GM18507 (cell line): ENCODE results near the gene NCKAP1.
A peak's percentile ranks its signal among the peaks of the same experiment; 100 is the strongest.
"Not testable (repeated sequence)": the region's sequence is repeated elsewhere in the genome, so short reads cannot be mapped to it uniquely, and the experiment has no call there.

ENCODE experiments used
- DNase-seq: peaks from one replicate; pipeline ENCODE4 v3.0.0; 2011; ENCODE audit warnings: low read depth; ENCODE audit not compliant: insufficient read length; ENCODE audit errors: extremely low spot score
- FAIRE-seq: peaks from 2 replicates; lab custom pipeline; 2011; peaks lifted over from hg19 to GRCh38; lab: Jason Lieb, UNC

NCKAP1 gene

GRCh38 chr2:183043580-183043979 lies 5.3 kb upstream of the NCKAP1 start:
- DNase-seq, FAIRE-seq: not testable (repeated sequence)

GRCh38 chr2:183040604-183041003 lies 2.3 kb upstream of the NCKAP1 start:
- FAIRE-seq, result no peak
- no peak for DNase-seq

- DNase-seq (no peak), FAIRE-seq (no peak)
Observed at GRCh38 chr2:183037553-183038340, 510 bp downstream of the NCKAP1 start.

- DNase-seq, result no peak
- no peak for FAIRE-seq
Observed at GRCh38 chr2:183037074-183037552, 1.1 kb downstream of the NCKAP1 start.

GRCh38 chr2:183035954-183036669 lies 2.1 kb downstream of the NCKAP1 start:
- FAIRE-seq, result peak; percentile 68
- DNase-seq, result no peak

GRCh38 chr2:183035298-183035953 lies 2.8 kb downstream of the NCKAP1 start:
- no peak for FAIRE-seq
- no peak for DNase-seq

GRCh38 chr2:183034806-183035205 lies 3.5 kb downstream of the NCKAP1 start:
- DNase-seq, result no peak
- FAIRE-seq, result no peak

- FAIRE-seq (no peak), DNase-seq (no peak)
Observed at GRCh38 chr2:183033951-183034350, 4.3 kb downstream of the NCKAP1 start.

- DNase-seq, result no peak
- FAIRE-seq, result no peak
Observed at GRCh38 chr2:183031911-183032794, 6.1 kb downstream of the NCKAP1 start.

GRCh38 chr2:183029219-183029618 lies 9.0 kb downstream of the NCKAP1 start:
- no peak for DNase-seq
- FAIRE-seq, result no peak

GRCh38 chr2:183028108-183028507 lies 10.1 kb downstream of the NCKAP1 start:
- DNase-seq, result no peak
- FAIRE-seq, result no peak

- FAIRE-seq, result no peak
- no peak for DNase-seq
Observed at GRCh38 chr2:183027443-183027842, 10.8 kb downstream of the NCKAP1 start.

GRCh38 chr2:183026424-183026823 lies 11.8 kb downstream of the NCKAP1 start:
- DNase-seq (no peak), FAIRE-seq (no peak)

GRCh38 chr2:183025993-183026392 lies 12.3 kb downstream of the NCKAP1 start:
- no peak for DNase-seq
- no peak for FAIRE-seq

GRCh38 chr2:183024339-183025095 lies 13.7 kb downstream of the NCKAP1 start:
- FAIRE-seq (no peak), DNase-seq (no peak)

- no peak for DNase-seq
- no peak for FAIRE-seq
Observed at GRCh38 chr2:183022711-183023110, 15.5 kb downstream of the NCKAP1 start.

GRCh38 chr2:183021613-183022012 lies 16.6 kb downstream of the NCKAP1 start:
- no peak for FAIRE-seq
- no peak for DNase-seq

GRCh38 chr2:183019718-183020442 lies 18.4 kb downstream of the NCKAP1 start:
- FAIRE-seq (no peak), DNase-seq (no peak)
